GM23338 (cell line): ENCODE data around the gene OTOR. TPM values are rescaled to one million over a fixed set of nuclear protein-coding genes. Genes with fewer than 3 reads are reported as not detected.

Experiments
- ATAC-seq: fragments of 200-7000 bp; cut with Tn5 transposase; 3 replicates; pipeline ENCODE4 v1.9.1; 2020
- DNase-seq: peaks from one replicate; pipeline ENCODE4 v3.0.0-alpha.2; 2015; ENCODE audit warnings: low spot score
- H2AFZ ChIP-seq: fragments of 200-600 bp; sonication (generic); 2 replicates; pipeline ENCODE4 v1.8.0; 2016; ENCODE audit warnings: antibody characterized with exemption, mild to moderate bottlenecking, moderate library complexity
- H3F3A ChIP-seq: fragments of 200-600 bp; sonication (generic); replicated peaks from 2 replicates; pipeline ENCODE4 v1.8.0; 2017; ENCODE audit warnings: antibody characterized with exemption, mixed run types, low read depth
- H3K27ac ChIP-seq: fragments of 200-600 bp; sonication (generic); 2 replicates; pipeline ENCODE4 v1.6.1; 2016; ENCODE audit warnings: low read depth
- H3K27me3 ChIP-seq: fragments of 200-600 bp; sonication (generic); 2 replicates; pipeline ENCODE4 v1.8.0; 2016; ENCODE audit warnings: mild to moderate bottlenecking, mixed run types, moderate library complexity; ENCODE audit not compliant: insufficient read depth
- H3K36me3 ChIP-seq: fragments of 200-600 bp; sonication (generic); 2 replicates; pipeline ENCODE4 v1.8.0; 2016; ENCODE audit warnings: mild to moderate bottlenecking; ENCODE audit not compliant: insufficient read depth
- H3K4me1 ChIP-seq: fragments of 200-600 bp; sonication (generic); 2 replicates; pipeline ENCODE4 v1.8.0; 2016; ENCODE audit warnings: mild to moderate bottlenecking, moderate library complexity; ENCODE audit not compliant: insufficient read depth
- H3K4me2 ChIP-seq: fragments of 200-600 bp; sonication (generic); 2 replicates; pipeline ENCODE4 v1.7.1; 2017; ENCODE audit warnings: mixed run types
- H3K4me3 ChIP-seq: fragments of 200-600 bp; sonication (generic); 2 replicates; pipeline ENCODE4 v1.6.1; 2016; ENCODE audit warnings: mixed run types
- H3K79me2 ChIP-seq: fragments of 200-600 bp; sonication (generic); replicated peaks from 2 replicates; pipeline ENCODE4 v1.8.0; 2017; ENCODE audit warnings: mild to moderate bottlenecking; ENCODE audit not compliant: insufficient read depth
- H3K9me2 ChIP-seq: fragments of 200-600 bp; sonication (generic); 2 replicates; pipeline ENCODE4 v1.8.0; 2017; ENCODE audit not compliant: insufficient read depth
- H4K20me1 ChIP-seq: fragments of 200-600 bp; sonication (generic); replicated peaks from 2 replicates; pipeline ENCODE4 v1.8.0; 2017; ENCODE audit warnings: mild to moderate bottlenecking; ENCODE audit not compliant: insufficient read depth
- H3K27ac Mint-ChIP-seq: 2 replicates; pipeline ENCODE4 v1.8.0; 2020; ENCODE audit warnings: inconsistent platforms, mild to moderate bottlenecking, moderate library complexity, mixed read lengths
- H3K27me3 Mint-ChIP-seq: 3 replicates; pipeline ENCODE4 v1.8.0; 2022; ENCODE audit warnings: low read depth, mild to moderate bottlenecking, moderate library complexity, mixed read lengths, inconsistent platforms; ENCODE audit not compliant: insufficient read depth, poor library complexity
- H3K36me3 Mint-ChIP-seq: 3 replicates; pipeline ENCODE4 v1.8.0; 2021; ENCODE audit warnings: low read depth, mild to moderate bottlenecking, inconsistent platforms, moderate library complexity, mixed read lengths
- H3K4me1 Mint-ChIP-seq: 3 replicates; pipeline ENCODE4 v1.8.0; 2020; ENCODE audit warnings: mild to moderate bottlenecking, inconsistent platforms, mixed read lengths
- H3K4me3 Mint-ChIP-seq: 3 replicates; pipeline ENCODE4 v1.8.0; 2021; ENCODE audit warnings: moderate library complexity, mild to moderate bottlenecking, inconsistent platforms, mixed read lengths
- H3K9me3 Mint-ChIP-seq: 3 replicates; pipeline ENCODE4 v1.8.0; 2020; ENCODE audit warnings: moderate library complexity, mild to moderate bottlenecking, inconsistent platforms, mixed read lengths
- CREB1 ChIP-seq: fragments of 250-450 bp; sonication (Bioruptor Pico); IDR thresholded peaks from 2 replicates; pipeline ENCODE4 v1.5.0; 2020; ENCODE audit warnings: low read depth, mild to moderate bottlenecking, moderate library complexity
- EZH2phosphoT487 ChIP-seq: fragments of 200-600 bp; sonication (generic); IDR thresholded peaks from one replicate; pipeline ENCODE4 v1.8.1; 2018; ENCODE audit warnings: antibody characterized with exemption; ENCODE audit not compliant: unreplicated experiment
- JUNB ChIP-seq: IDR thresholded peaks from one replicate; pipeline ENCODE4 v1.6.1; 2016; ENCODE audit warnings: antibody characterized with exemption; ENCODE audit not compliant: unreplicated experiment
- STAT1 ChIP-seq: IDR thresholded peaks from one replicate; pipeline ENCODE4 v1.6.1; 2016; ENCODE audit warnings: antibody characterized with exemption; ENCODE audit not compliant: unreplicated experiment
- ZNF114 ChIP-seq: fragments of 250-450 bp; sonication (Bioruptor Pico); IDR thresholded peaks from 2 replicates; pipeline ENCODE4 v1.5.0; 2020; ENCODE audit warnings: mild to moderate bottlenecking, moderate library complexity
- ZNF331 ChIP-seq: fragments of 250-450 bp; sonication (Bioruptor Pico); IDR thresholded peaks from 2 replicates; pipeline ENCODE4 v1.5.0; 2020; ENCODE audit warnings: low read depth, mild to moderate bottlenecking, moderate library complexity
- polyA plus RNA-seq: library from polyadenylated mRNA; unstranded; fragments of >200 nt; fragmentation: Nextera tagmentation; extraction: Ambion mirVana; gene quantifications from 2 replicates; pipeline ENCODE4 v1.2.1, GENCODE V29; 2016
- total RNA-seq: library from RNA; depleted of rRNA; stranded (reverse); fragments of >200 nt; shearing (Covaris generic); gene quantifications from 2 replicates; pipeline ENCODE4 v1.2.3, GENCODE V29; 2014
- TF ChIP-seq, protein P1 (sequence below), 2 experiments: fragments of 200-600 bp in 1 of 2; sonication (generic) in 1 of 2; conservative IDR thresholded peaks; 2 replicates each; pipeline versions ENCODE4 v1.5.1 to v1.6.1; 2016 to 2017; ENCODE audit warnings: antibody characterized with exemption in 2 of 2, low read depth in 2 of 2, mild to moderate bottlenecking in 2 of 2, moderate library complexity in 1 of 2
- TF ChIP-seq, protein P2 (sequence below): fragments of 250-450 bp; sonication (Bioruptor Pico); IDR thresholded peaks from 2 replicates; pipeline ENCODE4 v1.5.0; 2020; ENCODE audit warnings: mild to moderate bottlenecking, moderate library complexity

OTOR gene
- total and polyA plus RNA-seq, 2 experiments from 2014 or later = not detected

DNA sequence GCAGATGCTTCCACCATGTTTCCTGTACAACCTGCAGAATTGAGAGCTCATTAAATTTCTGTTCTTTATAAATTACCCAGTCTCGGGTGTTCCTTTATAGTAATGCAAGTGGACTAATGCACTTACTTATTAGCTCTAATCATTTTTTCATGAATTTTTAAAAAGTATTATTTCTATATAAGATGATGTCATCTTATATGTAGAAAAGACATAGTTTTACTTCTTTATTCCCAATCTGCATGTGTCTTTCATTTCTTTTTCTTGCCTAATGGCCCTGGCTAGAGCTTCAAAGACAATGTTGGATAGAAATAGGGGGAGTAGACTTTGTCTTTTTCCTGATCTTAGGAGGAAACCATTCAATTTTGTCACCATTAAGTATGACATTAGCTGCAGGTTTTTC, 27.8 kb downstream of the OTOR start (continued):
- TF ChIP-seq, protein P1, sequence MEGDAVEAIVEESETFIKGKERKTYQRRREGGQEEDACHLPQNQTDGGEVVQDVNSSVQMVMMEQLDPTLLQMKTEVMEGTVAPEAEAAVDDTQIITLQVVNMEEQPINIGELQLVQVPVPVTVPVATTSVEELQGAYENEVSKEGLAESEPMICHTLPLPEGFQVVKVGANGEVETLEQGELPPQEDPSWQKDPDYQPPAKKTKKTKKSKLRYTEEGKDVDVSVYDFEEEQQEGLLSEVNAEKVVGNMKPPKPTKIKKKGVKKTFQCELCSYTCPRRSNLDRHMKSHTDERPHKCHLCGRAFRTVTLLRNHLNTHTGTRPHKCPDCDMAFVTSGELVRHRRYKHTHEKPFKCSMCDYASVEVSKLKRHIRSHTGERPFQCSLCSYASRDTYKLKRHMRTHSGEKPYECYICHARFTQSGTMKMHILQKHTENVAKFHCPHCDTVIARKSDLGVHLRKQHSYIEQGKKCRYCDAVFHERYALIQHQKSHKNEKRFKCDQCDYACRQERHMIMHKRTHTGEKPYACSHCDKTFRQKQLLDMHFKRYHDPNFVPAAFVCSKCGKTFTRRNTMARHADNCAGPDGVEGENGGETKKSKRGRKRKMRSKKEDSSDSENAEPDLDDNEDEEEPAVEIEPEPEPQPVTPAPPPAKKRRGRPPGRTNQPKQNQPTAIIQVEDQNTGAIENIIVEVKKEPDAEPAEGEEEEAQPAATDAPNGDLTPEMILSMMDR (conservative IDR thresholded peaks at IDR 0.05; ENCODE audit: low read depth in 2 of 2) = no peak
- no peak for TF ChIP-seq CREB1 (CRISPR knock-in tag)

DNA sequence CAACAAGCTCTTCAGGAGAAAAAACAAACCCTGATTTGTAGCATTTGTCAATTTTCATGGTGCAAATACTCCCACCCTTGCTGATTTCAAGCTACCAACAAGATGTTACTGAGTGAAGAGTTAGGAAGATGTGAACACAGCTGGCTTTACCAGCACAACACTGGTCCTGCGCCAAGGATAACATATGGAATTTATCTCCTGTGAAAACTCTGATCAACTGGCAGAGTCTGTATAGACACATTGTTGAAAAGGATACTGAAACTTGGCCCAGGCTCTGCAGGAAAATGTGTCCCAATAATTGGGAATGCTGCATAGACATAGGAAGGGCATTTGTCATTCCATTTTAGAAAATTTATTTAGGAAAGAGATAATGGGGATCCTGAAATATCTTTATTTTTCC, 29.0 kb downstream of the OTOR start:
- Mint-ChIP-seq H3K36me3 (peaks cover 11% of the 10 kb centered on the region; the same call in 1 of the 3 replicates), H3K4me1 (peaks cover 3% of the 10 kb centered on the region; the same call in 1 of the 3 replicates), H3K27me3 (no peaks in the 10 kb centered on the region), H3K4me3 (no peak overlapping the region), H3K27ac (no peak overlapping the region), H3K9me3 (peaks cover 32% of the 10 kb centered on the region)
- no peaks in the 10 kb centered on the region for H3F3A ChIP-seq
- H3K4me1 ChIP-seq = no peaks in the 10 kb centered on the region
- peaks cover 3% of the 10 kb centered on the region; the same call in 1 of the 2 replicates for H3K9me2 ChIP-seq
- H3K27ac ChIP-seq = no peak overlapping the region
- no peaks in the 10 kb centered on the region for H3K79me2 ChIP-seq
- no peak overlapping the region for H3K4me2 ChIP-seq
- H2AFZ ChIP-seq = no peak overlapping the region
- no peak for TF ChIP-seq JUNB
- TF ChIP-seq EZH2phosphoT487 = no peak
- TF ChIP-seq ZNF114 (CRISPR knock-in tag) = no peak
- TF ChIP-seq, protein P1 (conservative IDR thresholded peaks at IDR 0.05; ENCODE audit: low read depth in 2 of 2) = no peak
- TF ChIP-seq, protein P2, sequence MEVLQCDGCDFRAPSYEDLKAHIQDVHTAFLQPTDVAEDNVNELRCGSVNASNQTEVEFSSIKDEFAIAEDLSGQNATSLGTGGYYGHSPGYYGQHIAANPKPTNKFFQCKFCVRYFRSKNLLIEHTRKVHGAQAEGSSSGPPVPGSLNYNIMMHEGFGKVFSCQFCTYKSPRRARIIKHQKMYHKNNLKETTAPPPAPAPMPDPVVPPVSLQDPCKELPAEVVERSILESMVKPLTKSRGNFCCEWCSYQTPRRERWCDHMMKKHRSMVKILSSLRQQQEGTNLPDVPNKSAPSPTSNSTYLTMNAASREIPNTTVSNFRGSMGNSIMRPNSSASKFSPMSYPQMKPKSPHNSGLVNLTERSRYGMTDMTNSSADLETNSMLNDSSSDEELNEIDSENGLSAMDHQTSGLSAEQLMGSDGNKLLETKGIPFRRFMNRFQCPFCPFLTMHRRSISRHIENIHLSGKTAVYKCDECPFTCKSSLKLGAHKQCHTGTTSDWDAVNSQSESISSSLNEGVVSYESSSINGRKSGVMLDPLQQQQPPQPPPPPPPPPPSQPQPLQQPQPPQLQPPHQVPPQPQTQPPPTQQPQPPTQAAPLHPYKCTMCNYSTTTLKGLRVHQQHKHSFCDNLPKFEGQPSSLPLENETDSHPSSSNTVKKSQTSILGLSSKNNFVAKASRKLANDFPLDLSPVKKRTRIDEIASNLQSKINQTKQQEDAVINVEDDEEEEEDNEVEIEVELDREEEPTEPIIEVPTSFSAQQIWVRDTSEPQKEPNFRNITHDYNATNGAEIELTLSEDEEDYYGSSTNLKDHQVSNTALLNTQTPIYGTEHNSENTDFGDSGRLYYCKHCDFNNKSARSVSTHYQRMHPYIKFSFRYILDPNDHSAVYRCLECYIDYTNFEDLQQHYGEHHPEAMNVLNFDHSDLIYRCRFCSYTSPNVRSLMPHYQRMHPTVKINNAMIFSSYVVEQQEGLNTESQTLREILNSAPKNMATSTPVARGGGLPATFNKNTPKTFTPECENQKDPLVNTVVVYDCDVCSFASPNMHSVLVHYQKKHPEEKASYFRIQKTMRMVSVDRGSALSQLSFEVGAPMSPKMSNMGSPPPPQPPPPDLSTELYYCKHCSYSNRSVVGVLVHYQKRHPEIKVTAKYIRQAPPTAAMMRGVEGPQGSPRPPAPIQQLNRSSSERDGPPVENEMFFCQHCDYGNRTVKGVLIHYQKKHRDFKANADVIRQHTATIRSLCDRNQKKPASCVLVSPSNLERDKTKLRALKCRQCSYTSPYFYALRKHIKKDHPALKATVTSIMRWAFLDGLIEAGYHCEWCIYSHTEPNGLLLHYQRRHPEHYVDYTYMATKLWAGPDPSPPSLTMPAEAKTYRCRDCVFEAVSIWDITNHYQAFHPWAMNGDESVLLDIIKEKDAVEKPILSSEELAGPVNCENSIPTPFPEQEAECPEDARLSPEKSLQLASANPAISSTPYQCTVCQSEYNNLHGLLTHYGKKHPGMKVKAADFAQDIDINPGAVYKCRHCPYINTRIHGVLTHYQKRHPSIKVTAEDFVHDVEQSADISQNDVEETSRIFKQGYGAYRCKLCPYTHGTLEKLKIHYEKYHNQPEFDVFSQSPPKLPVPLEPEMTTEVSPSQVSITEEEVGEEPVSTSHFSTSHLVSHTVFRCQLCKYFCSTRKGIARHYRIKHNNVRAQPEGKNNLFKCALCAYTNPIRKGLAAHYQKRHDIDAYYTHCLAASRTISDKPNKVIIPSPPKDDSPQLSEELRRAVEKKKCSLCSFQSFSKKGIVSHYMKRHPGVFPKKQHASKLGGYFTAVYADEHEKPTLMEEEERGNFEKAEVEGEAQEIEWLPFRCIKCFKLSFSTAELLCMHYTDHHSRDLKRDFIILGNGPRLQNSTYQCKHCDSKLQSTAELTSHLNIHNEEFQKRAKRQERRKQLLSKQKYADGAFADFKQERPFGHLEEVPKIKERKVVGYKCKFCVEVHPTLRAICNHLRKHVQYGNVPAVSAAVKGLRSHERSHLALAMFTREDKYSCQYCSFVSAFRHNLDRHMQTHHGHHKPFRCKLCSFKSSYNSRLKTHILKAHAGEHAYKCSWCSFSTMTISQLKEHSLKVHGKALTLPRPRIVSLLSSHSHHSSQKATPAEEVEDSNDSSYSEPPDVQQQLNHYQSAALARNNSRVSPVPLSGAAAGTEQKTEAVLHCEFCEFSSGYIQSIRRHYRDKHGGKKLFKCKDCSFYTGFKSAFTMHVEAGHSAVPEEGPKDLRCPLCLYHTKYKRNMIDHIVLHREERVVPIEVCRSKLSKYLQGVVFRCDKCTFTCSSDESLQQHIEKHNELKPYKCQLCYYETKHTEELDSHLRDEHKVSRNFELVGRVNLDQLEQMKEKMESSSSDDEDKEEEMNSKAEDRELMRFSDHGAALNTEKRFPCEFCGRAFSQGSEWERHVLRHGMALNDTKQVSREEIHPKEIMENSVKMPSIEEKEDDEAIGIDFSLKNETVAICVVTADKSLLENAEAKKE = no peak
- no peak for TF ChIP-seq STAT1
- no peak for TF ChIP-seq ZNF331 (CRISPR knock-in tag)
- no peak overlapping the region for H3K4me3 ChIP-seq
- DNase-seq (no peak), ATAC-seq (no peak)
- no peaks in the 10 kb centered on the region for H3K36me3 ChIP-seq
- H4K20me1 ChIP-seq = no peaks in the 10 kb centered on the region
- no peaks in the 10 kb centered on the region for H3K27me3 ChIP-seq
